Endometrial microvascular endothelial cells (primary cell): ENCODE measurements around the gene PRR23E. TPM values are rescaled to one million over a fixed set of nuclear protein-coding genes. Genes with fewer than 3 reads are reported as not detected.

ENCODE experiments used
- in situ Hi-C: cut with HindIII; loops from 2 replicates; pipeline ENCODE4 v1.10.0; 2017; ENCODE audit warnings: low sequenced_read_pairs, low pct_unique_long_range_greater_than_20kb; ENCODE audit errors: inconsistent ontology term
- total RNA-seq: library from RNA; depleted of rRNA; stranded (reverse); fragments of >200 nt; gene quantifications from one replicate; pipeline ENCODE4 v1.2.3, GENCODE V29; 2015; ENCODE audit errors: inconsistent ontology term

Gene PRR23E
- total RNA-seq, 1 donor from 2014 or later, result not detected

GRCh38 chr3:127161973-127162579 lies 30.9 kb upstream of the PRR23E start:
- in situ Hi-C loops, result no loop called here

DNA sequence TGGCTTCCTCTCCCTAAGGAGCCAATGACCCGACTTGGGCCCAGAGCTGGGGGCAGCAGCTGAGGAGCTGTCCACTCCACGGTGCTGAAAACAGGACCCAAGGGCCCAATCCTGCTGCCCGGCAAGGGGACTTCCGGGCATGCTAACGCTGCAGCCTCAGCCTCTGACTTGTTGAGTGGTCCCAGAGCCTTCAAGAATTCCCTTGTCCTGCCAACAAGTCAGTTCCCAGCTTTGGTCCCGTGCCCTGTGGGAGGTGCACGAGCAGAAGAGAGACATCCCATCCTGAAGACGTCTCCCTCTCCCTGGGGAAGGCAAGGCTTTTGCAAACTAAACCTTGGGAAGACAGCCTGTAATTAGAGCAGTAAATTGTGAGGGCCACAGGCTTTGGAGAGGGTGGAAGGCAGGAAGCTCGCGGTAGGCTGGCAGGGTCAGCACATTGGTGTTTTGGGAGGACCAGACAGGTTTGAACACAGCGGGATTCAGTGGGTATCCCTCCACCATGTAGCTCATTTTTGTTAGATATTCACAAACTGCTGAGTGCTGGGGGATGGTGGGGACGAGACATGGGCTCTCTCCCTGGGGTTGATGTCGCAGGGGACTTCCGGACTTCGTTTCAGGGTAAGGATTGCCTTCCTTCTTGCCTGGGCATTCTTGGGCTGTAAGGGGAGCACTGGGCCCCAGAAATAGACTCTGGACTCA lies 29.8 kb upstream of the PRR23E start:
- in situ Hi-C loops, result no loop called here

GRCh38 chr3:127164615-127165014 lies 28.3 kb upstream of the PRR23E start:
- in situ Hi-C loops, result no loop called here

GRCh38 chr3:127165036-127165435 lies 27.9 kb upstream of the PRR23E start:
- in situ Hi-C loops, result no loop called here

DNA sequence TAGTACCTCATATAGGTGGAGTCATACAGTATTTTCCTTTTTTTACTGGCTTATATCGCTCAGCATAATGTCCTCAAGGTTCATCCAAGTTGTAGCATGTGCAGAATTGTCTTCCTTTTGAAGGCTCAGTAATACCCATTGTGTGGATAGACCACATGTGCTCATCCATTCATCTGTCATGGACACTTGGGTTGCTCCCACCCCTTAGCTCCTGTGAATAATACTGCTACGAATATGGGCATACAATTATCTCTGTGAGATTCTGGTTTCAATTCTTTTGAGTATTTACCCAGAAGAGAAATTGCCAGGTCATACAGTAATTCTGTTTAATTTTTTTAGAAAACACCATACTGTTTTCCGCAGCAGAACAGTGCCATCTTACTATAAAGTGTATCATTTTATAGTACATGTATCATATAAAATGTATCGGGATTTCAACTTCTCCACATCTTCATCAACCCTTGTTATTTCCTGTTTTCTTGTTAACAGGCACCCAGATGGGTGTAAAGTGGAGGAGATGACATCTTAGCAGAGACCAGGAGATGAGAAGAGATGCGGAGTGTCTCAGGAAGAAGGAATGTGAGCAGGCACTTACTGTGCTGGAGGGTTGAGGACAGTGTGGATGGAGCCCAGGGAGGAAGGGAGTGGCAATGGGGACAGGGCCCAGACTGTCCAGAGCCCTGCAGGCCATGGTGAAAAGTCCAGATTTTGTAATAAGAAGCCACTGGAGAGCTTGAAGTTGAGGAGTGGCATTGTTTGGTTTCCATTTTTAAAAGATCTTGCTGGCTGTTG lies 27.0 kb upstream of the PRR23E start:
- in situ Hi-C loops, result no loop called here

GRCh38 chr3:127166501-127167065 lies 26.3 kb upstream of the PRR23E start:
- in situ Hi-C loops, result no loop called here

DNA sequence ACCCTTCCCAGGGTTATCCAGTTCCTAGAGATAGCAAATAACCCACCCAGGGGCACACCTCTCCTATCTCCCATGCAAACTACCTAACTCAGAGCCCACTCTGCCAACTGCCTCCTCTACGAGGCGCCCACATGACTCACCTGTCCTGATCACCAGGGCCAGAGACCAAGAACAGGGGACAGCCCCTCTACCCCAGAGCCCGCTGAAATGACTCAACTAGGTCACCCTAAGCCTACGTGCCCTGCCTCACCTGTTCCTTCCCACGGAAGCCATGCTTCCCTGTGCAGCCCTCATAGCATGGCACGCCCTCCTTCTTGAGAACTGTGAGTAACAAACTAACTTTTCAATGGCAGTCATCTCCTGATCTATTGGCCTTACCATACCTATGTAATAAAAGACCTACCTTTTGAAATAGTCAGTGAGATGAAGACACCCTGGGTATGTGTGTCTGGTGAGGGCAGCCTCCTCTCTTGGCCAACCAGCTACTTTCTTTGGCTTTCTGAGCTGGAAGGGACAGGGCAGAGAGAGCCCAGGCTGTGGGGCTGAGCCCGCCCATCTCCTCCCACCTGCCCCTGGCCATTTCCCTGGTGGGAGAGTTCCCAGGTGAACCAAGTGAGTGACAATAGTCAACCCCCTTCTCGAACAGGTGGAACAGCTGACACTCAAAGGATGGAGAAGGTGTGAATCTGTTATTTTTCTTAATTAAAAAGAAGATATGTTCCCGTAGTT lies 25.5 kb upstream of the PRR23E start:
- in situ Hi-C loops, result no loop called here

DNA sequence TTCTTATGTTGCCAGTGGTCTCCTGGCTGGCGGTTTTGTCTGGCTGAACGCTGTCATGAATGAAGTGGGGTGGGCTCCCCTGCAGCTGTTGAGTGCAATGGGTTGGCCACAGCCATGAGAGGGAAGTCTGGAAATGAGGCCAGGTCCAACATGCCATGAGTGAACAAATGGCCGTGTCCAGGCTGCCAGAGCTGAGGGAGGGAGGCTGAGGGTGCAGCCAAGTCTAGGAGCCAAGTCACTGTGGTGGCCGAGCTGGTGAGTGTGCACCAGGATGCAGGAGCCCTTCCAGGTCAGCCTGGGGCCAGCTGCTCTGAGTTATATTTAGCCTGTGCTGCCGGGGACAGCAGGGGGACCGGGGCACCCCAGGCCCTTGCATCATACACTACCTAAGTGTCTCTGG lies 24.7 kb upstream of the PRR23E start:
- in situ Hi-C loops, result no loop called here

DNA sequence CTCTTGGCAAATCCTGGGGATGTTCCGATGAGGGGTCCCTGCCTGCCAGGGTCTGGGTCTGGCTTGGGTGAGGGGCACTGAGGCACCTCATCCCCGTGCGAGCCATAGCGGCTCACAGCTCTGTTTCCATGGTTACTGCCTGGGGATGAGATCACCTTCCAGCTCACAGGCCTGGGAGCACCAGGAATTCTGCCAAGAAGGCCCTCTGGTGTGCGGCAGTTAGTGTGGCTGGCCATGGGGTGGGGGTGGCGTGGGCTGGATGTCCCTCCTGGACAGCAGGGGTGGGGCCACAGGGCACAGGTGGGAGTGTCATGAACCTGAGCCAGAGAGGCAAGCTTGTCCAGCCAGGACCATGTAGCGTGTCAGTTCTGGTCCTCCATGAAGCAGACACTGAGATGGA lies 22.1 kb upstream of the PRR23E start:
- in situ Hi-C loops, result no loop called here

GRCh38 chr3:127171320-127171719 lies 21.6 kb upstream of the PRR23E start:
- in situ Hi-C loops, result no loop called here

DNA sequence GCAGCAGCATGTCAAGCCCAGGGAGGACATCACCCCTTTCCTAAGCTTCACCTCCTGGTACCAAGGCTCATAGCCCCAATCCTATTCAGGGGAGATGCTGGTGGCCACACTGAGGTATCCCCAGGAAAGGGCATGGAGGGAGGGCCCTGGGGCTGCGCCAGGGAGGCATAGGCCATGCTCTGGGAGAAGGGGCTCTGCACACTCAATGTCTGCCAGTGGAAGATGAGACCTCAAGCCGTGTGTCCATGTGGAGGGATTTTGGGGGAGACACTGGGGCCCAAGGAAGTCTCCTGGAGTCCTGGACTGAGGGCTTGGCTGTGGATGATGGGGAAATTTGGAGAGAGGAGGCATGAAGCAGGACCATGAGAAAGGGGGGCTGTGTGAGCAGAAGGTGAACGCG lies 21.2 kb upstream of the PRR23E start:
- in situ Hi-C loops, result no loop called here

GRCh38 chr3:127172211-127172610 lies 20.7 kb upstream of the PRR23E start:
- in situ Hi-C loops, result no loop called here

- in situ Hi-C loops, result no loop called here
Observed at GRCh38 chr3:127172781-127173515, 20.0 kb upstream of the PRR23E start.

DNA sequence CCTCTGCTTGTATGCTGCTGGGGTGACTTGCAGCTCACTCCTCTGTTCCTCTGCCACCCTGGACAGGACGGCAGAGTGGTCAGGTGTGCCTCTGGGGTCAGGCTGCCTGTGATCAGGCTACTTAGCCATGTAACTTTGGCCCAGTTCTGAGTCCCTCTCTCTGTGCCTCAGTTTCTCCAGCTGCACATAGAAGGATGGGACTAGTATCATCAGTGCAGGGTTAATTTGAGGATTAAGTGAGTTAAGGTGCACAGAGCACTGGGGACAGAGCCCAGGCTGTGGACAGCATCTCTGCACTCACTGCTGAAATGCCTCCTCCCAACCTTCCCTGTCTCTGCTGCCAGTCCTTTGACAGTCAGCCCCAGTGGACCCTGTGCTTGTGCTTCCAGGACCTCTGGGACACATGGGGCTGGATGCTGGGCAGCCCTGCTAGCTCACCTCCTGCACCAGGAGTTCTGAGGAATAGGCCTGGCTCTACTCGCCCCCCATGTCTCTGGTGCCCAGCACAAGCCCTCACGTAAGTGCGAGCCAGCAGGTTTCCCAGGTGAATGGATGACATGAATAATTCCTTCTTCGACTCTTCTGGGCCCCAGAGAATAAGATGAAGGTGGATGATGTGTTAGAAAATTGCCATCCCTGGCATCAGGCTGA lies 19.3 kb upstream of the PRR23E start:
- in situ Hi-C loops, result no loop called here

DNA sequence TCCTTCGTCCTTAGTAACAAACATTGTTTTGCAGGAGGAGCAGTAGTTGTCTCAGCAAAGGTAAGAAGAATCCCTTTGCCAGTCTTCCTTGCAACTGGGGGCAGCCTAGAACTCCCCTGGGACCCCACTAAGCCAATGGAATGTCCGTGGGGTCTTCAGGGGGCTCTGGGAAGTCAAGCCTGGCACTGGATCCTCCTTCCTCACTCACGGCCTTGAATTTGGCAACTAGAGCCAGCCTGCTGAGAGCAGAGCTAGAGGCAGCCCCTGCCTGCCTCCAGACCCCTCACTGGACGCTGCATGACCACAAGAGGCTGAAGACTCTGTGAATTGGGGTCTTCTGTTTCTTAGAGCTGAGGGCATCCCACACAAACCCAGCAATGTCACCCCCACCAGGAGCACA lies 18.6 kb upstream of the PRR23E start:
- in situ Hi-C loops, result no loop called here

DNA sequence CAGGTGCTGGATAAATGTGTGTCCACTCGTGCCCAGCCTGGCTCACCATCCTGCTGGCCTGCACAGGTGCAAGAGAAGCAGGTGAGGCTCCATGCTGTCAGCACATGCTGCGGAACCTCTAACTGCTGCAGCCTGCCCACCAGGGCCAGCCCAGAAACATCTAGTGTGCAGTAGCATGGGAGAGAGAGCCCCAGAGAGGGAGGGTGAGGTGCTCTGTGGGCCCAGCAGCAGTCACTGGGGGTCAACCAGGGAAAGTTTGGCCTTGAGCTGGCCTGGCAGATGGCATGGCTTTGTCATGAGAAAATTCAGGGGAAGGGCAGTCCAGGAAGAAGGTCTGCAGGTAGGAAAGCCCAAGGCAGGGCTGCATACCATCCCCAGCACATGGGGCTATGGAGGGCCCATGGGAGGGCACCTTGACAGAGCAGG lies 18.2 kb upstream of the PRR23E start:
- in situ Hi-C loops, result no loop called here

DNA sequence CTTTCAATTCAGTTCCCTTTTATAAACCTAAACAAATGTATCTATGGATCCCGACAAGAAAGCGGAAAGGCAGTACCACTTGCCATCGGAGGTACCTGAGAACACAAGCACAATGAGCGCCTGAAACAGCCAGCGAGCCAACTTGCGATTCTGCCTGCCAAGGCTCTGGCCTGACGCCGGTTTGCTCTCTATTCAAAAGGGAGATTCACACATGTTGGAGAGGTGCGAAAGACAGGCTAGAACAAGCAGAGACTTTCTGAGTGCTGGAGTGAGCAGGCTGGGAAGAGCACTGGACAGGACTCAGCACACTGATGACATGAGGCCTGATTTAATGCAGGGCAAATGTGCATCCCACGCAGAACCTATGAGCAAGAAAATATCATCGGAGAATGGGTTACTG lies 17.7 kb upstream of the PRR23E start:
- in situ Hi-C loops, result no loop called here

DNA sequence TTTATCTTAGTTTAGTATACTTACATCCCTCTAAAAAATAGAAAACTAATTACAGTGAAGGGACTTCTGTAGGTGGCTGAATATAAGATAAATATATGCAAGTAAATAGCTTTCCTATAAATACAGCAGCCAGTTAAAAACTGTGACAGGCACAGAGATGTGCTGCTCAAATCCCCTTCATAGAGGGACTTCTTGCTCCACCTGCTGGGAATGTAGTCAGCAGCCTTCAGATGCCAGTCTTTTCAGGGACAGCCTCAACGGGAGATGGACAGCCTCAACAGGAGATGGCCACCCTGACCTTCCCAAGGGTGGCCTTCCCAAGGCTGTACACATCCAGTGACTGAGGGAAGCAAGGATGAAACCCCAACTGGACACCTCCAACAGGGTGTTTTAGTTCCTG lies 15.7 kb upstream of the PRR23E start:
- in situ Hi-C loops, result no loop called here
